Testis (tissue), 3 donors: Measurements from ENCODE around the gene MFF. TPM values are rescaled to one million over a fixed set of nuclear protein-coding genes. Genes with fewer than 3 reads are reported as not detected.

Experiments
- DNase-seq: peaks from one replicate; pipeline ENCODE4 v3.0.0-alpha.2; 2019
- H3K27ac ChIP-seq, 2 donors: fragments of 200-600 bp; sonication (generic); one replicate each; pipeline ENCODE4 v1.5.1; 2019
- H3K27me3 ChIP-seq: fragments of 200-600 bp; sonication (generic); one replicate; pipeline ENCODE4 v1.5.1; 2019
- H3K36me3 ChIP-seq: fragments of 200-600 bp; sonication (generic); one replicate; pipeline ENCODE4 v1.5.1; 2017; ENCODE audit warnings: low read depth; ENCODE audit errors: missing control alignments
- H3K4me1 ChIP-seq: fragments of 200-600 bp; sonication (generic); one replicate; pipeline ENCODE4 v1.5.1; 2019
- H3K4me3 ChIP-seq, 2 donors: fragments of 200-600 bp; sonication (generic); one replicate each; pipeline ENCODE4 v1.5.1; 2017 to 2019
- H3K9me3 ChIP-seq: fragments of 200-600 bp; sonication (generic); one replicate; pipeline ENCODE4 v1.5.1; 2017
- POLR2A ChIP-seq: fragments of 450-650 bp; IDR thresholded peaks from one replicate; pipeline ENCODE4 v1.6.1; 2017; ENCODE audit warnings: antibody characterized with exemption, mild to moderate bottlenecking, moderate library complexity
- WGBS, 2 donors: methylation state at CpG; one replicate each; pipeline ENCODE4 v1.1.5; 2018; 5-methylcytosine and 5-hydroxymethylcytosine counted together
- intact Hi-C: fragments of 100-400 bp; cut with DNase I; formaldehyde crosslinking; loops from one replicate; pipeline ENCODE4 v1.15.1; 2023; ENCODE audit warnings: low total_unique reads
- polyA plus RNA-seq: library from polyadenylated mRNA; stranded (reverse); fragments of 350-450 nt; fragmentation: Illumina TruSeq; extraction: RNeasy Lipid Tissue Mini Kit (QIAGEN cat#74804); gene quantifications from one replicate; pipeline ENCODE4 v1.2.3, GENCODE V29; 2014; ENCODE audit warnings: low read depth, low replicate concordance; ENCODE audit not compliant: insufficient read depth
- total RNA-seq, 2 donors: library from RNA; depleted of rRNA; stranded (reverse); fragments of >200 nt; gene quantifications; one replicate each; pipeline ENCODE4 v1.2.3, GENCODE V29; 2016
- TF ChIP-seq, protein P1 (sequence below), 3 experiments: fragments of 450-650 bp in 2 of 3; fragments of 200-600 bp in 1 of 3; sonication (generic) in 1 of 3; IDR thresholded peaks; one replicate each; pipeline ENCODE4 v1.5.1; 2016 to 2019; ENCODE audit warnings: antibody characterized with exemption in 3 of 3, mild to moderate bottlenecking in 2 of 3, moderate library complexity in 1 of 3

Gene MFF
- total and polyA plus RNA-seq, 3 donors from 2014 or later = 318 to 457 (median 368) TPM

DNA sequence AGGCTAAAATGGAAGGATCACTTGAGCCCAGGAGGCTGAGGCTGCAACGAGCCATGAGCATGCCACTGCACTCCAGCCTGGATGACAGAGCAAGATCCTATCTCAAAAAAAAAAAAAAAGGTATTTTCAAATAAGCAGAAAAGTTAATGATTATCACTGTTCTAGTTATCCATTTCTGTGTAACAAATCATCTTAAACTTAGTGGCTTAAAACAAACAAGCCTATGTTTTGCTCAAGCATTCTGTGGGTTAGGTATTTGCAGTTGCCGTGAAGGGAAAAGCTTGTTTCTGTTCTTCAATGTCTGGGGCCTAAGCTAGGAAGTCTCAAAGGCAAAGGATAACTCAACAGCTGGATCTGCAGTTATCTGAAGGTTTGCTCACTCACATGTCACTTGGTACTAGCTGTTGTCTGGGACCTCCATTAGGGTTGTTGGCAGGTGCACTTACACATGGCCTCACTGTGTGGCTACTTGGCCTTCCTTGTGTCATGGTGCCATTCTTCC lies 14.1 kb downstream of the MFF start:
- no peak overlapping the region for H3K4me3 ChIP-seq
- no peak overlapping the region for H3K27ac ChIP-seq
- TF ChIP-seq, protein P1, sequence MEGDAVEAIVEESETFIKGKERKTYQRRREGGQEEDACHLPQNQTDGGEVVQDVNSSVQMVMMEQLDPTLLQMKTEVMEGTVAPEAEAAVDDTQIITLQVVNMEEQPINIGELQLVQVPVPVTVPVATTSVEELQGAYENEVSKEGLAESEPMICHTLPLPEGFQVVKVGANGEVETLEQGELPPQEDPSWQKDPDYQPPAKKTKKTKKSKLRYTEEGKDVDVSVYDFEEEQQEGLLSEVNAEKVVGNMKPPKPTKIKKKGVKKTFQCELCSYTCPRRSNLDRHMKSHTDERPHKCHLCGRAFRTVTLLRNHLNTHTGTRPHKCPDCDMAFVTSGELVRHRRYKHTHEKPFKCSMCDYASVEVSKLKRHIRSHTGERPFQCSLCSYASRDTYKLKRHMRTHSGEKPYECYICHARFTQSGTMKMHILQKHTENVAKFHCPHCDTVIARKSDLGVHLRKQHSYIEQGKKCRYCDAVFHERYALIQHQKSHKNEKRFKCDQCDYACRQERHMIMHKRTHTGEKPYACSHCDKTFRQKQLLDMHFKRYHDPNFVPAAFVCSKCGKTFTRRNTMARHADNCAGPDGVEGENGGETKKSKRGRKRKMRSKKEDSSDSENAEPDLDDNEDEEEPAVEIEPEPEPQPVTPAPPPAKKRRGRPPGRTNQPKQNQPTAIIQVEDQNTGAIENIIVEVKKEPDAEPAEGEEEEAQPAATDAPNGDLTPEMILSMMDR (IDR thresholded peaks at IDR 0.05) = no peak
- TF ChIP-seq POLR2A = no peak
- H3K4me1 ChIP-seq = peaks cover 7% of the 10 kb centered on the region
- H3K36me3 ChIP-seq = no peaks in the 10 kb centered on the region
- no peaks in the 10 kb centered on the region for H3K9me3 ChIP-seq
- intact Hi-C loops = no loop called here
- no peaks in the 10 kb centered on the region for H3K27me3 ChIP-seq
- DNase-seq = no peak
- WGBS, 2 donors = 79 to 87% methylated on average over 2 of the region's 2 CpGs

DNA sequence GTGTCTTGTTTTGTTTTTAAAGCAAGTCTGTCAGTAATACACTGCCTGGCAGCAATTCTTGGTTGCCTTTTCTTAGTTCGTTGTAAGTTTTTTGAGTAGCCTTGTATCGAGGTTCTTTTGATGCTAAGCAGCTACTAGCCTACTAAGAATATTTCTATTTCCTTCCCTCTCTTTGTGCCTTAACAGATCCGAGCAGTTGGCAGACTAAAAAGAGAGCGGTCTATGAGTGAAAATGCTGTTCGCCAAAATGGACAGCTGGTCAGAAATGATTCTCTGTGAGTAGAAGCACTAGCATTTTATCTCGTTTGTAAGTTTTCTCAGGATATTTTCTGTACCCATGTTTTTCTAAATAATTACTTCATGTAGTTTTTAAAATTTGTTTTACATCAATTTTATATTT lies 15.1 kb downstream of the MFF start:
- no peak overlapping the region for H3K4me3 ChIP-seq
- H3K27ac ChIP-seq = no peak overlapping the region
- no peaks in the 10 kb centered on the region for H3K36me3 ChIP-seq
- peaks cover 7% of the 10 kb centered on the region for H3K4me1 ChIP-seq
- intact Hi-C loops = no loop called here
- TF ChIP-seq POLR2A = no peak
- TF ChIP-seq, protein P1 (IDR thresholded peaks at IDR 0.05) = no peak
- H3K9me3 ChIP-seq = no peaks in the 10 kb centered on the region
- DNase-seq = no peak
- no peaks in the 10 kb centered on the region for H3K27me3 ChIP-seq
- WGBS, 2 donors = 74 to 75% methylated on average over 6 of the region's 6 CpGs

DNA sequence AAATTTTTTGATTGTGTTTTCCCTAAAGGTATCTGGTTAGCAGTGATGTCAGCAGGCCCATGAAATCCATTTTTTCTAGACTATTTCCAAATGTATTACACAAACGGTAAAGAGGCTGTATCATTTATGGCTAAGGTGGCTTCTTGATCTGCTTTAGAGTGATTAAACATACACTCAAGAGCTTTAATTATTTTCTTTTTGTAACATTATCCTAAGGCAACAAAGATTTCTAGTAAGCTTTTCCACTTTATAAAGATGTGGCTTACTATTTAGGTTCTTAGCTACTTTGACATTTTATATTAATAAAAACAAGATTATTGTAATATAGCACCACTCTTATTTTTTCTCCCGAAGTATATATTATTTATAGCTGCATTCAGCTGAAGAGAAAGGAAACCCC lies 16.5 kb downstream of the MFF start:
- DNase-seq = no peak
- 83 to 90% methylated on average over 2 of the region's 2 CpGs for WGBS, 2 donors

DNA sequence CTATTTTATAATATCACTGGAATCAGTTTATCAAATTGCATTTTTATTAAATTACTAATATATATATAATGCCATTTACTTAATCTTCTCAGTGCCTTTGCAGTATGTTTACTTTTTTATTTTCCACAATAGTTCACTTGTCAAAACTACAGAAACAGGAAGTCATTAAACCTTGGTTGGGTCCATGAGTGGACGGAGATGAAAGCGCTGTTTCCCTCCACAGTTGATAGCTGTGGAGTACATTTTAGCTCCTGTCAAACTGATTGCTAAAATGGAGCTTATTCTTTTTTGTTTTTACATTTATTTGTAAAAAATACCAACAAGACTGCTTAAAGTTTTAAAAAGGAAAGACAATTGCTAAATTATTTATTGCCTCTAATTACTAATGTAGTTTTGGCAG lies 19.2 kb downstream of the MFF start:
- intact Hi-C loops = no loop called here
- no peaks in the 10 kb centered on the region for H3K27me3 ChIP-seq
- DNase-seq = no peak
- no peaks in the 10 kb centered on the region for H3K9me3 ChIP-seq
- WGBS, 2 donors = 87 to 88% methylated on average over 2 of the region's 2 CpGs
- no peak overlapping the region for H3K4me3 ChIP-seq
- no peak for TF ChIP-seq POLR2A
- TF ChIP-seq, protein P1 (IDR thresholded peaks at IDR 0.05) = no peak
- H3K27ac ChIP-seq = no peak overlapping the region
- H3K4me1 ChIP-seq = no peaks in the 10 kb centered on the region
- H3K36me3 ChIP-seq = no peaks in the 10 kb centered on the region

More for the DNA sequence above, 16.5 kb downstream of the MFF start:
- Histone ChIP-seq H3K4me1 (no peaks in the 10 kb centered on the region), H3K4me3 (no peak overlapping the region), H3K27ac (no peak overlapping the region), H3K27me3 (no peaks in the 10 kb centered on the region), H3K9me3 (no peaks in the 10 kb centered on the region), H3K36me3 (no peaks in the 10 kb centered on the region)
- intact Hi-C loops = no loop called here
- TF ChIP-seq, protein P1 (IDR thresholded peaks at IDR 0.05) = no peak
- TF ChIP-seq POLR2A = no peak

DNA sequence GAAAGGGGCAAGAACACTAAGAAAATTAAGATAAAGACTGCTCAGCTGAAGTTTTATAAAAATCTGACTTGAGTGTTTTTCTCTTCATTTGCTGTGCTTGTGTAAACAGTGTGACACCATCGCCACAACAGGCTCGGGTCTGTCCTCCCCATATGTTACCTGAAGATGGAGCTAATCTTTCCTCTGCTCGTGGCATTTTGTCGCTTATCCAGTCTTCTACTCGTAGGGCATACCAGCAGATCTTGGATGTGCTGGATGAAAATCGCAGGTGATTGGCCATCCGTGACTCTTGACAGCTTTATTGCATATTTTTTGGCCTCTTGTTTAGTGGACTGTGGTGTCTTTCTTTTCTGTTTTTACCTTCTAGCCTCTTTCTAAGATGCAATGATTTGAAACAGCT lies 22.1 kb downstream of the MFF start:
- Histone ChIP-seq H3K27me3 (no peaks in the 10 kb centered on the region), H3K27ac (no peak overlapping the region), H3K4me3 (no peak overlapping the region), H3K36me3 (no peaks in the 10 kb centered on the region), H3K4me1 (no peaks in the 10 kb centered on the region), H3K9me3 (no peaks in the 10 kb centered on the region)
- intact Hi-C loops = no loop called here
- DNase-seq = no peak
- no peak for TF ChIP-seq POLR2A
- TF ChIP-seq, protein P1 (IDR thresholded peaks at IDR 0.05) = no peak
- WGBS, 2 donors = 80 to 87% methylated on average over 7 of the region's 7 CpGs
